Neural cell (in vitro differentiated cells): ENCODE measurements around the gene ANKS1B. TPM values are rescaled to one million over a fixed set of nuclear protein-coding genes. Genes with fewer than 3 reads are reported as not detected.

Experiments
- H2AFZ ChIP-seq: fragments of 200-600, 300-800 bp; sonication (generic), shearing (Covaris generic); 2 replicates; pipeline ENCODE4 v1.6.0; 2014; ENCODE audit warnings: low read depth, mild to moderate bottlenecking, antibody characterized with exemption, low read length, moderate library complexity
- H3F3A ChIP-seq: fragments of 200-600 bp; shearing (Covaris generic); 2 replicates; pipeline ENCODE4 v1.6.1; 2016; ENCODE audit warnings: mild to moderate bottlenecking, moderate library complexity, mixed read lengths, antibody characterized with exemption, low read length; ENCODE audit not compliant: insufficient read depth, poor library complexity, severe bottlenecking
- H3K27ac ChIP-seq: fragments of 200-600, 300-800 bp; sonication (generic), shearing (Covaris generic); 2 replicates; pipeline ENCODE4 v1.5.1; 2014; ENCODE audit warnings: mild to moderate bottlenecking, low read length, moderate library complexity
- H3K27me3 ChIP-seq: fragments of 300-800, 200-600 bp; sonication (generic), shearing (Covaris generic); 2 replicates; pipeline ENCODE4 v1.6.0; 2014; ENCODE audit warnings: mild to moderate bottlenecking, low read depth, low read length, moderate library complexity; ENCODE audit not compliant: insufficient read depth
- H3K36me3 ChIP-seq: fragments of 300-800, 200-600 bp; sonication (generic), shearing (Covaris generic); 2 replicates; pipeline ENCODE4 v1.5.1; 2014; ENCODE audit warnings: mild to moderate bottlenecking, antibody characterized with exemption, low read length, moderate library complexity; ENCODE audit not compliant: insufficient read depth
- H3K4me2 ChIP-seq: fragments of 300-800, 200-600 bp; sonication (generic), shearing (Covaris generic); 2 replicates; pipeline ENCODE4 v1.6.0; 2014; ENCODE audit warnings: mild to moderate bottlenecking, low read length
- H3K4me3 ChIP-seq: fragments of 300-800, 200-600 bp; sonication (generic), shearing (Covaris generic); 2 replicates; pipeline ENCODE4 v1.5.1; 2014; ENCODE audit warnings: mild to moderate bottlenecking, low read length, moderate library complexity
- H3K79me2 ChIP-seq: fragments of 200-600 bp; shearing (Covaris generic); replicated peaks from 2 replicates; pipeline ENCODE4 v1.6.0; 2014; ENCODE audit warnings: mild to moderate bottlenecking, low read length, moderate library complexity; ENCODE audit not compliant: insufficient read depth
- H3K9ac ChIP-seq: fragments of 300-800, 200-600 bp; sonication (generic), shearing (Covaris generic); 2 replicates; pipeline ENCODE4 v1.6.1; 2016; ENCODE audit warnings: mild to moderate bottlenecking, low read length, mixed read lengths
- H3K9me2 ChIP-seq: fragments of 200-600 bp; shearing (Covaris generic); 2 replicates; pipeline ENCODE4 v1.6.1; 2016; ENCODE audit warnings: mild to moderate bottlenecking, low read length, mixed read lengths; ENCODE audit not compliant: insufficient read depth
- H3K9me3 ChIP-seq: fragments of 200-600, 300-800 bp; sonication (generic), shearing (Covaris generic); 2 replicates; pipeline ENCODE4 v1.6.1; 2016; ENCODE audit warnings: mild to moderate bottlenecking, mixed run types, low read length, moderate library complexity, mixed read lengths
- H4K20me1 ChIP-seq: fragments of 200-600 bp; shearing (Covaris generic); 2 replicates; pipeline ENCODE4 v1.6.1; 2016; ENCODE audit warnings: mild to moderate bottlenecking, mixed run types; ENCODE audit not compliant: insufficient read depth
- EP300 ChIP-seq: fragments of 450-650 bp; conservative IDR thresholded peaks from 2 replicates; pipeline ENCODE4 v1.6.1; 2014; ENCODE audit warnings: antibody characterized with exemption, mild to moderate bottlenecking, moderate library complexity; ENCODE audit not compliant: poor library complexity, severe bottlenecking
- EZH2 ChIP-seq: fragments of 200-600, 300-800 bp; shearing (Covaris generic), sonication (generic); IDR thresholded peaks from 2 replicates; pipeline ENCODE4 v1.6.1; 2014; ENCODE audit warnings: antibody characterized with exemption, low read length, borderline replicate concordance, mild to moderate bottlenecking; ENCODE audit not compliant: insufficient read depth, poor library complexity, severe bottlenecking
- MXI1 ChIP-seq: fragments of 450-650 bp; conservative IDR thresholded peaks from 2 replicates; pipeline ENCODE4 v1.6.1; 2014; ENCODE audit warnings: antibody characterized with exemption, mild to moderate bottlenecking; ENCODE audit not compliant: poor library complexity, severe bottlenecking
- POLR2AphosphoS5 ChIP-seq: IDR thresholded peaks from 2 replicates; pipeline ENCODE4 v1.6.1; 2012
- RAD21 ChIP-seq: fragments of 450-650 bp; conservative IDR thresholded peaks from 2 replicates; pipeline ENCODE4 v1.6.1; 2014; ENCODE audit warnings: antibody characterized with exemption, mild to moderate bottlenecking, moderate library complexity
- SMC3 ChIP-seq: fragments of 450-650 bp; conservative IDR thresholded peaks from 2 replicates; pipeline ENCODE4 v1.6.1; 2014; ENCODE audit warnings: antibody characterized with exemption, mild to moderate bottlenecking, moderate library complexity; ENCODE audit not compliant: poor library complexity
- TAF1 ChIP-seq: IDR thresholded peaks from 2 replicates; pipeline ENCODE4 v1.6.1; 2012; ENCODE audit warnings: low read depth
- polyA plus RNA-seq: library from polyadenylated mRNA; depleted of rRNA; stranded (reverse); fragments of >200 nt; gene quantifications from 2 replicates; pipeline ENCODE4 v1.2.3, GENCODE V29; 2014
- TF ChIP-seq, protein P1 (sequence below): fragments of 450-650 bp; IDR thresholded peaks from 2 replicates; pipeline ENCODE4 v1.5.1; 2014; ENCODE audit warnings: antibody characterized with exemption, mild to moderate bottlenecking, moderate library complexity; ENCODE audit not compliant: poor library complexity, severe bottlenecking
- TF ChIP-seq, protein P2 (sequence below): IDR thresholded peaks from 2 replicates; pipeline ENCODE4 v1.6.1; 2012; ENCODE audit warnings: borderline replicate concordance

The ANKS1B gene
- polyA plus RNA-seq, 1 donor from 2014 or later, result 65.6 TPM

DNA sequence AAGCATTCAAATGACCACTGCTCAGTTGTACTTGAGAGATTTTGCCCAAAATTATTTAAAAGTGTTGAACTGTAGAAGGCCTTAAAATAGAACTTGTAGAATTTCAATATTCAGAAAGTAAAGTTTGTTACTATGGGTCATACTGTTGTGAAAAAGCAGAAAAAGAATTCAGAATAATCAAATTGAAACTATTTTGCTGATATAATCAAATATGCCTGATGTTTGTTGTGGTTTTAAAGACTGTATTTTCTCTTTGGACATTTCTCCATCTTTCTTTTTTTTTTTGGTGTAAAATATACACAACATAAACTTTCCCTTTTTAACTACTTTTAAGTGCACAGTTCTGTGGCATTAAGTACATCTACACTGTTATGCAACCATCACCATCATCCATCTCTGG lies 964.9 kb downstream of the ANKS1B start:
- Histone ChIP-seq H2AFZ (no peak overlapping the region), H3K4me3 (no peak overlapping the region), H3K36me3 (no peaks in the 10 kb centered on the region), H3K9me3 (no peaks in the 10 kb centered on the region), H3K79me2 (no peaks in the 10 kb centered on the region), H3K27ac (no peak overlapping the region), H3K9ac (no peak overlapping the region), H3K4me2 (no peak overlapping the region), H3K9me2 (no peaks in the 10 kb centered on the region), H4K20me1 (no peaks in the 10 kb centered on the region), H3F3A (no peaks in the 10 kb centered on the region), H3K27me3 (no peaks in the 10 kb centered on the region)
- TF ChIP-seq RAD21, result no peak
- TF ChIP-seq SMC3, result no peak
- no peak for TF ChIP-seq TAF1
- TF ChIP-seq, protein P1, sequence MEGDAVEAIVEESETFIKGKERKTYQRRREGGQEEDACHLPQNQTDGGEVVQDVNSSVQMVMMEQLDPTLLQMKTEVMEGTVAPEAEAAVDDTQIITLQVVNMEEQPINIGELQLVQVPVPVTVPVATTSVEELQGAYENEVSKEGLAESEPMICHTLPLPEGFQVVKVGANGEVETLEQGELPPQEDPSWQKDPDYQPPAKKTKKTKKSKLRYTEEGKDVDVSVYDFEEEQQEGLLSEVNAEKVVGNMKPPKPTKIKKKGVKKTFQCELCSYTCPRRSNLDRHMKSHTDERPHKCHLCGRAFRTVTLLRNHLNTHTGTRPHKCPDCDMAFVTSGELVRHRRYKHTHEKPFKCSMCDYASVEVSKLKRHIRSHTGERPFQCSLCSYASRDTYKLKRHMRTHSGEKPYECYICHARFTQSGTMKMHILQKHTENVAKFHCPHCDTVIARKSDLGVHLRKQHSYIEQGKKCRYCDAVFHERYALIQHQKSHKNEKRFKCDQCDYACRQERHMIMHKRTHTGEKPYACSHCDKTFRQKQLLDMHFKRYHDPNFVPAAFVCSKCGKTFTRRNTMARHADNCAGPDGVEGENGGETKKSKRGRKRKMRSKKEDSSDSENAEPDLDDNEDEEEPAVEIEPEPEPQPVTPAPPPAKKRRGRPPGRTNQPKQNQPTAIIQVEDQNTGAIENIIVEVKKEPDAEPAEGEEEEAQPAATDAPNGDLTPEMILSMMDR, result no peak
- no peak for TF ChIP-seq POLR2AphosphoS5
- TF ChIP-seq, protein P2, sequence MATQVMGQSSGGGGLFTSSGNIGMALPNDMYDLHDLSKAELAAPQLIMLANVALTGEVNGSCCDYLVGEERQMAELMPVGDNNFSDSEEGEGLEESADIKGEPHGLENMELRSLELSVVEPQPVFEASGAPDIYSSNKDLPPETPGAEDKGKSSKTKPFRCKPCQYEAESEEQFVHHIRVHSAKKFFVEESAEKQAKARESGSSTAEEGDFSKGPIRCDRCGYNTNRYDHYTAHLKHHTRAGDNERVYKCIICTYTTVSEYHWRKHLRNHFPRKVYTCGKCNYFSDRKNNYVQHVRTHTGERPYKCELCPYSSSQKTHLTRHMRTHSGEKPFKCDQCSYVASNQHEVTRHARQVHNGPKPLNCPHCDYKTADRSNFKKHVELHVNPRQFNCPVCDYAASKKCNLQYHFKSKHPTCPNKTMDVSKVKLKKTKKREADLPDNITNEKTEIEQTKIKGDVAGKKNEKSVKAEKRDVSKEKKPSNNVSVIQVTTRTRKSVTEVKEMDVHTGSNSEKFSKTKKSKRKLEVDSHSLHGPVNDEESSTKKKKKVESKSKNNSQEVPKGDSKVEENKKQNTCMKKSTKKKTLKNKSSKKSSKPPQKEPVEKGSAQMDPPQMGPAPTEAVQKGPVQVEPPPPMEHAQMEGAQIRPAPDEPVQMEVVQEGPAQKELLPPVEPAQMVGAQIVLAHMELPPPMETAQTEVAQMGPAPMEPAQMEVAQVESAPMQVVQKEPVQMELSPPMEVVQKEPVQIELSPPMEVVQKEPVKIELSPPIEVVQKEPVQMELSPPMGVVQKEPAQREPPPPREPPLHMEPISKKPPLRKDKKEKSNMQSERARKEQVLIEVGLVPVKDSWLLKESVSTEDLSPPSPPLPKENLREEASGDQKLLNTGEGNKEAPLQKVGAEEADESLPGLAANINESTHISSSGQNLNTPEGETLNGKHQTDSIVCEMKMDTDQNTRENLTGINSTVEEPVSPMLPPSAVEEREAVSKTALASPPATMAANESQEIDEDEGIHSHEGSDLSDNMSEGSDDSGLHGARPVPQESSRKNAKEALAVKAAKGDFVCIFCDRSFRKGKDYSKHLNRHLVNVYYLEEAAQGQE, result no peak
- no peak for TF ChIP-seq EZH2
- TF ChIP-seq EP300, result no peak
- no peak for TF ChIP-seq MXI1

DNA sequence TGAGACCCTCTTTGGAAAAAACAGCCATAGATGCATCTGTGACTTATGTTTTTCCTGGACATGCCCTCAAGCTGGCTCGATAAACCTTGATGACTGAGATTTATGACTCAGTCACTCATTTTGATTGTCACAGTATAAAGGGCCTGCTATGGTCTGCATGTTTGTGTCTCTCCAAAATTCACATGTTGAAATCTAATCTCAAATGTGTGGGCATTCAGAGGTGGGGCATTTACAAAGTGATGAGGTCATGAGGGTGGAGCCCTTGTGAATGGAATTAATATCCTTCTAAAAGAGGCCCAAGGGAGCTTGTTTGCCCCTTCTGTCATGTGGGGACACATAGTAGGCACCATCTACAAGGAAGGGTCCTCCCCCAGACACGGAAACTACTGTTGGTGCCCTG lies 966.8 kb downstream of the ANKS1B start:
- Histone ChIP-seq H3K27ac (no peak overlapping the region), H3K9ac (no peak overlapping the region), H3K9me3 (no peaks in the 10 kb centered on the region), H3K4me3 (no peak overlapping the region), H3F3A (no peaks in the 10 kb centered on the region), H3K9me2 (no peaks in the 10 kb centered on the region), H4K20me1 (no peaks in the 10 kb centered on the region), H2AFZ (no peak overlapping the region), H3K79me2 (no peaks in the 10 kb centered on the region), H3K4me2 (no peak overlapping the region), H3K36me3 (no peaks in the 10 kb centered on the region), H3K27me3 (no peaks in the 10 kb centered on the region)
- TF ChIP-seq, protein P1, result no peak
- TF ChIP-seq TAF1 (no peak), SMC3 (no peak), RAD21 (no peak), POLR2AphosphoS5 (no peak), EZH2 (no peak), MXI1 (no peak), EP300 (no peak)
- TF ChIP-seq, protein P2, result no peak
